Parathyroid adenoma (tissue), 2 donors: ENCODE results near the gene MAPT.

Experiments
- H2AFZ ChIP-seq: fragments of 300-600 bp; sonication (generic); one replicate; pipeline ENCODE4 v1.7.0; 2017; ENCODE audit warnings: antibody characterized with exemption, mild to moderate bottlenecking
- H3K27ac ChIP-seq: fragments of 300-600 bp; sonication (generic); one replicate; pipeline ENCODE4 v1.7.0; 2017
- H3K27me3 ChIP-seq: fragments of 300-600 bp; sonication (generic); one replicate; pipeline ENCODE4 v1.7.0; 2017; ENCODE audit warnings: low read length; ENCODE audit not compliant: control insufficient read depth, insufficient read depth
- H3K36me3 ChIP-seq: fragments of 300-600 bp; sonication (generic); one replicate; pipeline ENCODE4 v1.7.0; 2017; ENCODE audit warnings: low read length; ENCODE audit not compliant: control insufficient read depth, insufficient read depth
- H3K4me1 ChIP-seq: fragments of 300-600 bp; sonication (generic); one replicate; pipeline ENCODE4 v1.7.0; 2017; ENCODE audit warnings: control low read depth
- H3K4me2 ChIP-seq: fragments of 300-600 bp; sonication (generic); one replicate; pipeline ENCODE4 v1.7.0; 2017; ENCODE audit warnings: low read length
- H3K4me3 ChIP-seq: fragments of 300-600 bp; sonication (generic); one replicate; pipeline ENCODE4 v1.7.0; 2017; ENCODE audit warnings: low read depth, low read length
- H3K79me2 ChIP-seq: fragments of 300-600 bp; sonication (generic); one replicate; pipeline ENCODE4 v1.7.0; 2017; ENCODE audit warnings: control low read depth
- H3K9ac ChIP-seq: fragments of 300-600 bp; sonication (generic); one replicate; pipeline ENCODE4 v1.7.0; 2017; ENCODE audit warnings: mild to moderate bottlenecking
- H3K9me3 ChIP-seq: fragments of 300-600 bp; sonication (generic); one replicate; pipeline ENCODE4 v1.7.0; 2017; ENCODE audit warnings: low read length; ENCODE audit not compliant: control insufficient read depth
- CTCF ChIP-seq: fragments of 300-600 bp; sonication (generic); IDR thresholded peaks from one replicate; pipeline ENCODE4 v1.7.0; 2017; ENCODE audit warnings: antibody characterized with exemption, mild to moderate bottlenecking
- donor health status: primary hyperparathyroidism.

MAPT gene

GRCh38 chr17:46008591-46008990 lies 114.2 kb downstream of the MAPT start:
- no peak overlapping the region for H3K4me2 ChIP-seq
- H3K36me3 ChIP-seq: no peaks in the 10 kb centered on the region
- H3K9me3 ChIP-seq: no peaks in the 10 kb centered on the region
- H3K79me2 ChIP-seq: no peaks in the 10 kb centered on the region
- peaks cover 4% of the 10 kb centered on the region for H3K4me1 ChIP-seq
- H3K27me3 ChIP-seq: no peaks in the 10 kb centered on the region
- no peak overlapping the region for H3K9ac ChIP-seq
- no peak for TF ChIP-seq CTCF
- no peak overlapping the region for H3K4me3 ChIP-seq
- H2AFZ ChIP-seq: no peak overlapping the region
- H3K27ac ChIP-seq: no peak overlapping the region

GRCh38 chr17:46009681-46010596 lies 115.6 kb downstream of the MAPT start:
- Histone ChIP-seq H3K27ac (no peak overlapping the region), H3K4me1 (no peaks in the 10 kb centered on the region), H3K4me2 (no peak overlapping the region), H2AFZ (no peak overlapping the region), H3K9ac (no peak overlapping the region), H3K36me3 (no peaks in the 10 kb centered on the region), H3K4me3 (no peak overlapping the region), H3K27me3 (no peaks in the 10 kb centered on the region), H3K79me2 (no peaks in the 10 kb centered on the region), H3K9me3 (no peaks in the 10 kb centered on the region)
- no peak for TF ChIP-seq CTCF

DNA sequence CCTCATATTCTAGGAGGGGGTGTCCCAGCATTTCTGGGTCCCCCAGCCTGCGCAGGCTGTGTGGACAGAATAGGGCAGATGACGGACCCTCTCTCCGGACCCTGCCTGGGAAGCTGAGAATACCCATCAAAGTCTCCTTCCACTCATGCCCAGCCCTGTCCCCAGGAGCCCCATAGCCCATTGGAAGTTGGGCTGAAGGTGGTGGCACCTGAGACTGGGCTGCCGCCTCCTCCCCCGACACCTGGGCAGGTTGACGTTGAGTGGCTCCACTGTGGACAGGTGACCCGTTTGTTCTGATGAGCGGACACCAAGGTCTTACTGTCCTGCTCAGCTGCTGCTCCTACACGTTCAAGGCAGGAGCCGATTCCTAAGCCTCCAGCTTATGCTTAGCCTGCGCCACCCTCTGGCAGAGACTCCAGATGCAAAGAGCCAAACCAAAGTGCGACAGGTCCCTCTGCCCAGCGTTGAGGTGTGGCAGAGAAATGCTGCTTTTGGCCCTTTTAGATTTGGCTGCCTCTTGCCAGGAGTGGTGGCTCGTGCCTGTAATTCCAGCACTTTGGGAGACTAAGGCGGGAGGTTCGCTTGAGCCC lies 116.3 kb downstream of the MAPT start:
- no peak for TF ChIP-seq CTCF
- Histone ChIP-seq H3K4me1 (no peaks in the 10 kb centered on the region), H3K27ac (no peak overlapping the region), H3K36me3 (no peaks in the 10 kb centered on the region), H3K27me3 (no peaks in the 10 kb centered on the region), H2AFZ (no peak overlapping the region), H3K79me2 (no peaks in the 10 kb centered on the region), H3K4me3 (no peak overlapping the region), H3K9me3 (no peaks in the 10 kb centered on the region), H3K9ac (no peak overlapping the region), H3K4me2 (no peak overlapping the region)

GRCh38 chr17:46011711-46012505 lies 117.6 kb downstream of the MAPT start:
- no peaks in the 10 kb centered on the region for H3K9me3 ChIP-seq
- no peaks in the 10 kb centered on the region for H3K36me3 ChIP-seq
- H3K79me2 ChIP-seq: no peaks in the 10 kb centered on the region
- no peak overlapping the region for H3K4me3 ChIP-seq
- H3K4me1 ChIP-seq: no peaks in the 10 kb centered on the region
- H3K9ac ChIP-seq: no peak overlapping the region
- H3K27me3 ChIP-seq: no peaks in the 10 kb centered on the region
- TF ChIP-seq CTCF: no peak
- no peak overlapping the region for H2AFZ ChIP-seq
- no peak overlapping the region for H3K27ac ChIP-seq
- no peak overlapping the region for H3K4me2 ChIP-seq
